ENCODE measurements around the gene RAB9A.

DNA sequence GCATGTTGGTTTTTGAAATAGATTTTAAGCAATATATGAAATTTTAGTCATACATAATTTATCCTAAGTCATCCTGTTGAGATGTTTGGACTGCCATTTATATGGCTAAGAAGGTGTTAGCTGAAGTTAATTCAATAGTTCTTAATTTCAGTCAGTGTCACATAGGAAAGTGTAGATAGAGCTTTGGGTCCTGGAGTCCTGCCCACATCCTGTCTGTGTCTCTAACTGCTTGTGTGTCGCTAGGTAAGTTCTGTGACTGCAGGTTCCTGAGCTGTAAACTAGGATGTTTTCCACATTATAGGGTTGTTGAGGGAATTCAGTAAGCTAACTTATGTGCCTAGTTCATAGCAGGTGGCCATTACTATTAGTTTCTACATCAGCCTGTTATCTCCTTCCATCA, 66.3 kb downstream of the RAB9A start:
- TF ChIP-seq, protein P1, sequence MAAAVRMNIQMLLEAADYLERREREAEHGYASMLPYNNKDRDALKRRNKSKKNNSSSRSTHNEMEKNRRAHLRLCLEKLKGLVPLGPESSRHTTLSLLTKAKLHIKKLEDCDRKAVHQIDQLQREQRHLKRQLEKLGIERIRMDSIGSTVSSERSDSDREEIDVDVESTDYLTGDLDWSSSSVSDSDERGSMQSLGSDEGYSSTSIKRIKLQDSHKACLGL (CRISPR knock-in tag; IDR thresholded peaks at IDR 0.05; ENCODE audit: borderline replicate concordance, poor library complexity, severe bottlenecking) = no peak
- no peak for TF ChIP-seq PHF20 (IDR thresholded peaks at IDR 0.05; ENCODE audit: partially characterized antibody)
- no peak for TF ChIP-seq POLR2A (conservative IDR thresholded peaks at IDR 0.05)
- TF ChIP-seq, protein P2, sequence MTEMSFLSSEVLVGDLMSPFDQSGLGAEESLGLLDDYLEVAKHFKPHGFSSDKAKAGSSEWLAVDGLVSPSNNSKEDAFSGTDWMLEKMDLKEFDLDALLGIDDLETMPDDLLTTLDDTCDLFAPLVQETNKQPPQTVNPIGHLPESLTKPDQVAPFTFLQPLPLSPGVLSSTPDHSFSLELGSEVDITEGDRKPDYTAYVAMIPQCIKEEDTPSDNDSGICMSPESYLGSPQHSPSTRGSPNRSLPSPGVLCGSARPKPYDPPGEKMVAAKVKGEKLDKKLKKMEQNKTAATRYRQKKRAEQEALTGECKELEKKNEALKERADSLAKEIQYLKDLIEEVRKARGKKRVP (CRISPR knock-in tag; IDR thresholded peaks at IDR 0.05) = no peak
- TF ChIP-seq BRF1 (IDR thresholded peaks at IDR 0.05; ENCODE audit: borderline replicate concordance, extremely low read depth, insufficient read length) = no peak
- TF ChIP-seq MAFF (IDR thresholded peaks at IDR 0.05; ENCODE audit: low read length) = no peak
- TF ChIP-seq, protein P3, sequence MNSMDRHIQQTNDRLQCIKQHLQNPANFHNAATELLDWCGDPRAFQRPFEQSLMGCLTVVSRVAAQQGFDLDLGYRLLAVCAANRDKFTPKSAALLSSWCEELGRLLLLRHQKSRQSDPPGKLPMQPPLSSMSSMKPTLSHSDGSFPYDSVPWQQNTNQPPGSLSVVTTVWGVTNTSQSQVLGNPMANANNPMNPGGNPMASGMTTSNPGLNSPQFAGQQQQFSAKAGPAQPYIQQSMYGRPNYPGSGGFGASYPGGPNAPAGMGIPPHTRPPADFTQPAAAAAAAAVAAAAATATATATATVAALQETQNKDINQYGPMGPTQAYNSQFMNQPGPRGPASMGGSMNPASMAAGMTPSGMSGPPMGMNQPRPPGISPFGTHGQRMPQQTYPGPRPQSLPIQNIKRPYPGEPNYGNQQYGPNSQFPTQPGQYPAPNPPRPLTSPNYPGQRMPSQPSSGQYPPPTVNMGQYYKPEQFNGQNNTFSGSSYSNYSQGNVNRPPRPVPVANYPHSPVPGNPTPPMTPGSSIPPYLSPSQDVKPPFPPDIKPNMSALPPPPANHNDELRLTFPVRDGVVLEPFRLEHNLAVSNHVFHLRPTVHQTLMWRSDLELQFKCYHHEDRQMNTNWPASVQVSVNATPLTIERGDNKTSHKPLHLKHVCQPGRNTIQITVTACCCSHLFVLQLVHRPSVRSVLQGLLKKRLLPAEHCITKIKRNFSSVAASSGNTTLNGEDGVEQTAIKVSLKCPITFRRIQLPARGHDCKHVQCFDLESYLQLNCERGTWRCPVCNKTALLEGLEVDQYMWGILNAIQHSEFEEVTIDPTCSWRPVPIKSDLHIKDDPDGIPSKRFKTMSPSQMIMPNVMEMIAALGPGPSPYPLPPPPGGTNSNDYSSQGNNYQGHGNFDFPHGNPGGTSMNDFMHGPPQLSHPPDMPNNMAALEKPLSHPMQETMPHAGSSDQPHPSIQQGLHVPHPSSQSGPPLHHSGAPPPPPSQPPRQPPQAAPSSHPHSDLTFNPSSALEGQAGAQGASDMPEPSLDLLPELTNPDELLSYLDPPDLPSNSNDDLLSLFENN (IDR thresholded peaks at IDR 0.05; ENCODE audit: low read depth in 2 of 2, low read length in 2 of 2) = no peak
- TF ChIP-seq, protein P4, sequence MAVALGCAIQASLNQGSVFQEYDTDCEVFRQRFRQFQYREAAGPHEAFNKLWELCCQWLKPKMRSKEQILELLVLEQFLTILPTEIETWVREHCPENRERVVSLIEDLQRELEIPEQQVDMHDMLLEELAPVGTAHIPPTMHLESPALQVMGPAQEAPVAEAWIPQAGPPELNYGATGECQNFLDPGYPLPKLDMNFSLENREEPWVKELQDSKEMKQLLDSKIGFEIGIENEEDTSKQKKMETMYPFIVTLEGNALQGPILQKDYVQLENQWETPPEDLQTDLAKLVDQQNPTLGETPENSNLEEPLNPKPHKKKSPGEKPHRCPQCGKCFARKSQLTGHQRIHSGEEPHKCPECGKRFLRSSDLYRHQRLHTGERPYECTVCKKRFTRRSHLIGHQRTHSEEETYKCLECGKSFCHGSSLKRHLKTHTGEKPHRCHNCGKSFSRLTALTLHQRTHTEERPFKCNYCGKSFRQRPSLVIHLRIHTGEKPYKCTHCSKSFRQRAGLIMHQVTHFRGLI (CRISPR knock-in tag; IDR thresholded peaks at IDR 0.05) = no peak
